Fibroblast of the aortic adventitia (primary cell): ENCODE results near the gene TGFBI. TPM values are rescaled to one million over a fixed set of nuclear protein-coding genes. Genes with fewer than 3 reads are reported as not detected.

Experiments used
- DNase-seq: peaks from one replicate; pipeline ENCODE4 v3.0.0-alpha.2; 2010; ENCODE audit warnings: low read depth
- H3K4me3 ChIP-seq: 2 replicates; pipeline ENCODE4 v1.5.1; 2011; ENCODE audit warnings: low read depth, mild to moderate bottlenecking, control low read depth, low read length, moderate library complexity
- total RNA-seq: library from RNA; depleted of rRNA; stranded (reverse); fragments of >200 nt; gene quantifications from 2 replicates; pipeline ENCODE4 v1.2.3, GENCODE V29; 2012; ENCODE audit warnings: low replicate concordance
- TF ChIP-seq, protein P1 (sequence below): IDR thresholded peaks from 2 replicates; pipeline ENCODE4 v1.5.1; 2011; ENCODE audit warnings: mild to moderate bottlenecking, low read length, control low read depth, inconsistent platforms; ENCODE audit not compliant: insufficient read depth

Gene TGFBI
- total RNA-seq, 1 donor = 227 TPM

DNA sequence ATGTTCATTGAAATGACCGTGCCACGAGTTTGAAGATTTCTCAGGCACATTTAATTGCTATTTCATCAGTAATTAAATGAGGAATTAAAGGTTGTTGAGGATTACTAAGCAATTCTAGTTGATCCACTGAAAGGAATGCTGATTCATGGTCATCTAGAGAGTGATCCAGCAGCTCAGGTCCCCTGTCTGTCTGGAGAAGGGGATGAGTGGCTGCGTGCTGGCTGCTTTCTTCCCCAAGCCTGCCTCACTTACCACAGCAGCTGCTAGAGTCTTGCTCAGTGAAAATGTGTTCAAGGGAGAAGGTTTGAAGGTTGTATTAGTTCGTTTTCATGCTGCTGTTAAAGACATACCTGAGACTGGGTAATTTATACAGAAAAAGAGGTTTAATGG, 7.8 kb upstream of the TGFBI start:
- H3K4me3 ChIP-seq = no peak overlapping the region
- TF ChIP-seq, protein P1, sequence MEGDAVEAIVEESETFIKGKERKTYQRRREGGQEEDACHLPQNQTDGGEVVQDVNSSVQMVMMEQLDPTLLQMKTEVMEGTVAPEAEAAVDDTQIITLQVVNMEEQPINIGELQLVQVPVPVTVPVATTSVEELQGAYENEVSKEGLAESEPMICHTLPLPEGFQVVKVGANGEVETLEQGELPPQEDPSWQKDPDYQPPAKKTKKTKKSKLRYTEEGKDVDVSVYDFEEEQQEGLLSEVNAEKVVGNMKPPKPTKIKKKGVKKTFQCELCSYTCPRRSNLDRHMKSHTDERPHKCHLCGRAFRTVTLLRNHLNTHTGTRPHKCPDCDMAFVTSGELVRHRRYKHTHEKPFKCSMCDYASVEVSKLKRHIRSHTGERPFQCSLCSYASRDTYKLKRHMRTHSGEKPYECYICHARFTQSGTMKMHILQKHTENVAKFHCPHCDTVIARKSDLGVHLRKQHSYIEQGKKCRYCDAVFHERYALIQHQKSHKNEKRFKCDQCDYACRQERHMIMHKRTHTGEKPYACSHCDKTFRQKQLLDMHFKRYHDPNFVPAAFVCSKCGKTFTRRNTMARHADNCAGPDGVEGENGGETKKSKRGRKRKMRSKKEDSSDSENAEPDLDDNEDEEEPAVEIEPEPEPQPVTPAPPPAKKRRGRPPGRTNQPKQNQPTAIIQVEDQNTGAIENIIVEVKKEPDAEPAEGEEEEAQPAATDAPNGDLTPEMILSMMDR = no peak

DNA sequence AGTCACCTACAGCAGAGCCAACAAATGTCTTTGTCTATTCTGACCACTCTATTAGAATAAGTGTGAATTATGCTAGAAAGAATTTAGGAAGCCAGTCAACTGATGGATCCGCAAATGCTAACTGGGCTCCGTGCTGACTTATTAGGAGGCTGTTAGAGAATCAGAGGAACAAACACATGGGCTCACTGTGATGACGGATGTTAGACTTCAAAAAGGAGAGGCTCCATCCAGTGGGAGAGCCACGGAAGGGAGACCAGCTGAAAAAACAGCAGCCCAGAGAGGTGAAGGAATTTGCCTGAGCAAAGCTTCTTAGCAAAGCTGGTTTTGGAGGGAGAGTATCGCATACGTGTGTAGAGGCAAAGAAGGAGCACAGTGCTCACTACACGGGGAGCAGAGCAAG, 5.8 kb upstream of the TGFBI start:
- no peak overlapping the region for H3K4me3 ChIP-seq
- no peak for DNase-seq
- TF ChIP-seq, protein P1 = no peak

More for the DNA sequence above, 7.8 kb upstream of the TGFBI start:
- DNase-seq = peak; percentile 53

DNA sequence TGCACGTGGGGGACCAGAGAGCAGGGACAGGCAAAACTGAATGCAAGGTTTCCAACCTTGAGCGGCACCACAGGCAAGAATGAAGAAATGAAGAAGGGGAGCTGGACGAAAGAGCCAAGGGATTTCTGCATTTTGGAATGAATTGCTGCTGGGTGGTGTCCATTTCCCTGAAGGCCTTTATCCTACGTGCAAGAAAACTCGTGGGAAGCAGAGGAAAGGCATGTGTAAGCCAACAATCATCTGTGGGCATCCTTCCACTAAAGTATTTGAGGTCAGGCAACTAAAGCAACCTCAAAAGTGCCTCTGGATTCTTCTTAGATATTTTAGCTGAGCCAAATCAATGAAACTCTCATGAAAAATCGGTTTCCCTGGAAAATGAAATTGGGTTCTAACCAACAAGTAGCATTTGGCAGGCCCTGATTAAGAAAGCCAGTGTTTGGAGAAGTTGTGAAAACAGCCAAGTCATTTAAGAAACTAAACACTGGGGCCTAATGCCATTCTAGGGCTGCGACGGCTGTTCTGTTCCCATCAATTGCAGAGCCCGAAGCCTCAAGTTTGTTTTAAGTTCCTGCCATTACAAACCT, 4.7 kb upstream of the TGFBI start:
- TF ChIP-seq, protein P1 = no peak
- DNase-seq = peak; percentile 99
- no peak overlapping the region for H3K4me3 ChIP-seq

DNA sequence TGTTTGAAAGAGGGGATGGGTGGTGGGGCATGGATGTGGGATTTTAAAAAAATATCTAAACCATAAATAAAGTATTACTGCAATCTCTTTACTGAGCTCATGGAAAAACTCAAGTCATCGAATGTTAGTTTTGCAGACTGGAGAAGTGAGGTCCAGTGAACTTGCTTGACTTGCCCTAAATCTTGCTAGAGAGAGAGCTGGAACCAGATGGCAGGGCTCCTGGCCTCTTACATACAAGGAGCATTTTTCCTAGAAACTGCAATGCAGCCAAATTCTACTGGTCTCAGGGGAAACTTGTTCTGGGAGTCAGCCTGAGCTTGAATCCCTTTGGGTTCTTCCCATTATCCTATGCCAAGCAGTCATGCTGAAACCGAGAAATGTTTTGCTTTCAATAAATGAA, 2.9 kb upstream of the TGFBI start:
- TF ChIP-seq, protein P1 = no peak
- DNase-seq = peak; percentile 95
- H3K4me3 ChIP-seq = no peak overlapping the region

DNA sequence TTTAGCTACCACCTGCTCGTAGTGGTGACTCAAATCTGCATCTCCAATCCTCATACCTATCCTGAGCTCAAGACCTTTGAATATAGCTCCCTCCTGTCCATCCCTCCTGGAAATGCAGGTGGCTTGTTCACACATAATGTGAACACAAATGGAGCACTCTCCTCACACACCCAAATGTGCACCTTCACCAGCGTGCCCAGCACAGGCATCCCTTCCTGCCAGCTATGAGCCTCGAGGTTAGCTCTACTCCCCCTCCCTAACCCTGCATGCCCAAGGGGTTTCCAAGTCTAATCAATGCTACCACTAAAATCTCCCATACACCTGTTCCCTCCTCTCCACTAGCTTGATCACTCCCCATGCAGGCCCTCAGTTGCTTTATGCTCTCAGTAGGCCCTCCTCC, 2.2 kb upstream of the TGFBI start:
- TF ChIP-seq, protein P1 = no peak
- DNase-seq = no peak
- H3K4me3 ChIP-seq = no peak overlapping the region

DNA sequence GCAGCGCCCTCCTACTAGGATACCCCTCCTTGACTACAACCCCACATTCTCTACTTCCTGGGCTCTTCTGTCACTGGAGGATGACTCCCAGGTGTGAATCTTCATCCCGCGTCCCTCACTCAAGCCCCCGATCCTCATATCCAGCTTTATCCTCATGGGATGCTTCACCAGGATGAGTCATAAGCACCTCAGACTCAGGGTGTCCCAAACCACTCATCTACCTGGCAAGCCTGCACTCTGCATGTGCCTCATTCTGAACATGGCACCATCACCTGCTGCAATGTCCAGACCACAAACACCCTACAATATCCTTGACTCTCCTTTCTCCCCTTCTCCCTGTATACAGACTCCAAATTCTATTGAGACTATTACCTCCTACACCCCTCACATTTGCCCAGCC, 1.5 kb upstream of the TGFBI start:
- no peak overlapping the region for H3K4me3 ChIP-seq
- DNase-seq = no peak
- TF ChIP-seq, protein P1 = no peak

DNA sequence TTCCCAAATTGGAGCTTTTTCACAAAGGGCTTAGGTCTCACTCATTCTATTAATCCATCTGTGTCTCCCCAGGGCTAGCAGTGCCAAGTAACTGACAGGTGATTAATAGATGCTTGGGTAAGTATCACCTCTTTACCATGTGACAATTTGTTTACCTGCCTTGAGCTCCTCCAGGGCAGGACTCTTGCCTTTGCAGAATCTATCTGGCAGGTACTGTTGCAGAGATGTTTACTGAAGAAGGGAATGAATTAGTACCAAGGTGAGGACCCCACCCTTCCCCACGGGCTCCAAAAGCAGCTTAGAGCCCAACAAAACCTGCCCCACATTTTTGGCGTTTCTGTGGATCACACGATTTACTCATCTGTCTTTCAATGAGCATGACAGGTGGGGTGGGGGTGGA, 698 bp upstream of the TGFBI start:
- H3K4me3 ChIP-seq = no peak overlapping the region
- no peak for DNase-seq

More for the DNA sequence above, 698 bp upstream of the TGFBI start:
- TF ChIP-seq, protein P1 = no peak
